MCF 10A (cell line): Measurements from ENCODE around the gene FNDC10. TPM values are rescaled to one million over a fixed set of nuclear protein-coding genes. Genes with fewer than 3 reads are reported as not detected.

ENCODE experiments used
- BruUV-seq: library from RNA; stranded (reverse); fragments of 400-500 nt; replicated peaks from 2 replicates; lab custom pipeline; 2021; lab: Mats Ljungman, UMichigan
- CTCF ChIA-PET: fragments of 300-600 bp; sonication (Branson Sonifier 250); formaldehyde crosslinking; extraction: SDS; loops from one replicate; lab custom pipeline; 2021; ENCODE audit warnings: antibody characterized with exemption, inconsistent platforms; lab: Yijun Ruan, JAX
- POLR2A ChIA-PET: fragments of 300-600, 350-650 bp; sonication (Branson Sonifier 250); formaldehyde crosslinking; extraction: SDS; loops from one replicate; lab custom pipeline; 2020; ENCODE audit warnings: antibody characterized with exemption, inconsistent platforms; lab: Yijun Ruan, JAX
- DNase-seq: peaks from one replicate; pipeline ENCODE4 v3.0.0-alpha.2; 2018; ENCODE audit not compliant: unreplicated experiment
- H3K27ac Mint-ChIP-seq: one replicate; pipeline ENCODE4 v1.8.0; 2022; ENCODE audit warnings: mild to moderate bottlenecking, low read depth, mixed read lengths; ENCODE audit not compliant: unreplicated experiment
- H3K27me3 Mint-ChIP-seq: one replicate; pipeline ENCODE4 v1.8.0; 2022; ENCODE audit warnings: mixed read lengths; ENCODE audit not compliant: insufficient read depth, unreplicated experiment
- H3K36me3 Mint-ChIP-seq: one replicate; pipeline ENCODE4 v1.8.0; 2022; ENCODE audit warnings: mild to moderate bottlenecking, moderate library complexity, mixed read lengths; ENCODE audit not compliant: insufficient read depth, unreplicated experiment
- H3K4me1 Mint-ChIP-seq: one replicate; pipeline ENCODE4 v1.8.0; 2022; ENCODE audit warnings: mixed read lengths; ENCODE audit not compliant: insufficient read depth, unreplicated experiment
- H3K4me3 Mint-ChIP-seq: one replicate; pipeline ENCODE4 v1.8.0; 2022; ENCODE audit warnings: mild to moderate bottlenecking, moderate library complexity, mixed read lengths; ENCODE audit not compliant: unreplicated experiment
- H3K9me3 Mint-ChIP-seq: one replicate; pipeline ENCODE4 v1.8.0; 2022; ENCODE audit warnings: mixed read lengths; ENCODE audit not compliant: unreplicated experiment
- CTCF ChIP-seq: fragments of 200-600 bp; IDR thresholded peaks from one replicate; pipeline ENCODE4 v1.8.0; 2022; ENCODE audit warnings: antibody characterized with exemption, mild to moderate bottlenecking; ENCODE audit not compliant: unreplicated experiment
- intact Hi-C: fragments of 100-400 bp; cut with micrococcal nuclease; formaldehyde crosslinking; loops from 2 replicates; pipeline ENCODE4 v1.14.1; 2022
- total RNA-seq: library from RNA; stranded (reverse); gene quantifications from 2 replicates; pipeline ENCODE4 v1.2.3, GENCODE V29; 2022

Gene FNDC10
- total RNA-seq, 1 experiment from 2014 or later = 5.1 TPM

GRCh38 chr1:1606232-1606631 lies 6.3 kb upstream of the FNDC10 start:
- DNase-seq = no peak
- no peak for TF ChIP-seq CTCF
- ChIA-PET POLR2A (no interaction called here), CTCF (no interaction called here)
- Mint-ChIP-seq H3K9me3 (no peaks in the 10 kb centered on the region), H3K4me1 (no peaks in the 10 kb centered on the region), H3K27me3 (no peaks in the 10 kb centered on the region), H3K27ac (no peak overlapping the region), H3K36me3 (no peaks in the 10 kb centered on the region), H3K4me3 (no peak overlapping the region)
- no TSS peak for BruUV-seq
- intact Hi-C loops = no loop called here

DNA sequence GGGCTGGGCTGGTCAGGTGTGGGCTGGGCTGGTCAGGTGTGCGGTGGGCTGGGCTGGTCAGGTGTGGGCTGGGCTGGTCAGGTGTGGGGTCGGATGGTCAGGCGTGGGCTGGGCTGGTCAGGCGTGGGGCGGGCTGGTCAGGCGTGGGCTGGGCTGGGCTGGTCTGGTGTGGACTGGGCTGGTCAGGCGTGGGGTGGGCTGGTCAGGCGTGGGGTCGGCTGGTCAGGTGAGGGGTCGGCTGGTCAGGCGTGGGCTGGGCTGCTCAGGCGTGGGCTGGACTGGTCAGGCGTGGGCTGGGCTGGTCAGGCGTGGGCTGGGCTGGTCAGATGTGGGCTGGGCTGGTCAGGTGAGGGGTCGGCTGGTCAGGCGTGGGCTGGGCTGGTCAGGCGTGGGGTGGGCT lies 5.8 kb upstream of the FNDC10 start:
- no TSS peak for BruUV-seq
- Mint-ChIP-seq H3K27me3 (no peaks in the 10 kb centered on the region), H3K4me1 (no peaks in the 10 kb centered on the region), H3K9me3 (no peaks in the 10 kb centered on the region), H3K4me3 (no peak overlapping the region), H3K27ac (no peak overlapping the region), H3K36me3 (no peaks in the 10 kb centered on the region)
- CTCF ChIA-PET = no interaction called here
- intact Hi-C loops = no loop called here
- no peak for TF ChIP-seq CTCF
- POLR2A ChIA-PET = no interaction called here
- no peak for DNase-seq

DNA sequence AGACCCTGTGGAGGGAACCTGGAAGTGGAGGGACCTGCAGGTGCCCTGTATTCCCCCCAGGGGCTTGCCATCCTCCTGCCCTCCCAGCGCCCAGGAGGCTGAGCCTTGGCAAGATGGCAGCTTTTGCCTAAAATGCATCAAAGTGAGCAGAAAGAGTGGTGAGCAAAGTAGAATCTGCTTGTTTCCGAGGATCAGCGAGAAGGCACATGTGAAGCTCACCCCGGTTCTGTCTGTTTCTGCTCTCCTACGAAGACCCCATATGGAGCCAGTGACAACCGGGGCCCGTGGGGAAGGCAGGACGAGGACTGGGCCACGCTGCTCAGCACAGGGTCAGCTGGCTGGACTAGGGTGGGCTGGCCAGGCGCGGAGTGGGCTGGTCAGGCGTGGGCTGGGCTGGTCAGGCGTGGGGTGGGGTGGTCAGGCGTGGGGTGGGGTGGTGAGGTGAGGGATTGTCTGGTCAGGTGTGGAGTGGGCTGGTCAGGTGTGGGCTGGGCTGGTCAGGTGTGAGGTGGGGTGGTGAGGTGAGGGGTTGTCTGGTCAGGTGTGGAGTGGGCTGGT lies 5.2 kb upstream of the FNDC10 start:
- no TSS peak for BruUV-seq
- intact Hi-C loops = no loop called here
- Mint-ChIP-seq H3K36me3 (no peaks in the 10 kb centered on the region), H3K27me3 (no peaks in the 10 kb centered on the region), H3K9me3 (no peaks in the 10 kb centered on the region), H3K4me3 (no peak overlapping the region), H3K4me1 (no peaks in the 10 kb centered on the region), H3K27ac (no peak overlapping the region)
- ChIA-PET POLR2A (no interaction called here), CTCF (no interaction called here)
- TF ChIP-seq CTCF = no peak
- DNase-seq = no peak

DNA sequence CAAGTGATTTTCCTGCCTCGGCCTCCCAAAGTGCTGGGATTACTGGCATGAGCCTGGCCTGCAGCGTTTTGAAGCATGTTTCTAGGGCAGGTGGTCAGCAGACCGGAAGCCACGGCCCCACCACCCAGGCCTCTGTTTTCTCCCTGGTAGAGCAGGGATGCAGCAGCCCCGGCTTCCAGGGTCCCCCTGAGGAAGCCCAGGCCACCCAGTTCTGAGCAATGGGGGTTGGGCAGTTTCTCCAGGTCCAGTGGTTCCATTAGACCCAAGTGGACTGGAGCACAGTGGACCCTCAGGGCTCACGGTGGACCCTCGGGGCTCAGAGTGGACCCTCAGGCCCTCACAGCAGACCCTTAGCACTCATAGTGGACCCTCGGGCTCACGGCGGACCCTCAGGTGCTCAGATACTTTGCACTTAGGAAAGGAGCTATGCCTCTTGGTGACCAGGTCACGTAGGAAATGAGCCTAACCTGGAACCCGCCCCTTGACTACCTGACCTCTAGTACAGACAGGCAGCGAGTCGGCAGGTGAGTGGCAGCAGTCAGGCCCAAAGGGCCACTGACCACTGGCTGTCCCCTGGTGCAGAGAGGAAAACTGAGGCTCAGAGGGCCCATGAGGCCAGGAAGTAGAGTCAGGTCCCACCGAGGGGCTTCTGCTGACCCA lies 4.6 kb upstream of the FNDC10 start:
- no peak for TF ChIP-seq CTCF
- ChIA-PET POLR2A (no interaction called here), CTCF (no interaction called here)
- no peaks in the 10 kb centered on the region for H3K36me3 Mint-ChIP-seq
- no peaks in the 10 kb centered on the region for H3K4me1 Mint-ChIP-seq
- BruUV-seq = no TSS peak
- no peak overlapping the region for H3K27ac Mint-ChIP-seq
- intact Hi-C loops = no loop called here
- H3K4me3 Mint-ChIP-seq = no peak overlapping the region
- no peaks in the 10 kb centered on the region for H3K9me3 Mint-ChIP-seq
- no peaks in the 10 kb centered on the region for H3K27me3 Mint-ChIP-seq
- no peak for DNase-seq
